OCI-LY7 (cell line): ENCODE measurements around the gene ABCC3. TPM values are rescaled to one million over a fixed set of nuclear protein-coding genes. Genes with fewer than 3 reads are reported as not detected.

ENCODE experiments used
- BruUV-seq: library from RNA; stranded (reverse); fragments of 400-500 nt; replicated peaks from 2 replicates; lab custom pipeline; 2021; lab: Mats Ljungman, UMichigan
- CTCF ChIA-PET: fragments of 300-600 bp; sonication (Branson Sonifier 250); formaldehyde crosslinking; loops from one replicate; lab custom pipeline; 2022; ENCODE audit warnings: antibody characterized with exemption; ENCODE audit not compliant: unreplicated experiment; lab: Charles Lee
- POLR2A ChIA-PET: fragments of 300-600 bp; sonication (Branson Sonifier 250); formaldehyde crosslinking; loops from one replicate; lab custom pipeline; 2022; ENCODE audit warnings: antibody characterized with exemption; lab: Charles Lee
- DNase-seq: peaks from one replicate; pipeline ENCODE4 v3.0.0-alpha.2; 2015; ENCODE audit warnings: low spot score
- H2AFZ ChIP-seq: fragments of 200-600 bp; sonication (generic), shearing (Covaris generic); 2 replicates; pipeline ENCODE4 v1.6.1; 2014; ENCODE audit warnings: mild to moderate bottlenecking, antibody characterized with exemption, low read length, moderate library complexity
- H3K27ac ChIP-seq: fragments of 200-600 bp; sonication (generic); 2 replicates; pipeline ENCODE4 v1.5.1; 2014; ENCODE audit warnings: mixed run types, low read depth, mild to moderate bottlenecking, moderate library complexity, low read length, inconsistent platforms; ENCODE audit not compliant: poor library complexity, severe bottlenecking
- H3K36me3 ChIP-seq: fragments of 200-600 bp; sonication (generic); 2 replicates; pipeline ENCODE4 v1.6.1; 2014; ENCODE audit warnings: mild to moderate bottlenecking, antibody characterized with exemption, low read length, moderate library complexity, mixed read lengths; ENCODE audit not compliant: insufficient read depth
- H3K4me1 ChIP-seq: fragments of 200-600 bp; sonication (generic); 2 replicates; pipeline ENCODE4 v1.5.1; 2014; ENCODE audit warnings: mild to moderate bottlenecking, low read length; ENCODE audit not compliant: insufficient read depth, poor library complexity, severe bottlenecking
- H3K4me2 ChIP-seq: fragments of 200-600 bp; sonication (generic); 2 replicates; pipeline ENCODE4 v1.6.1; 2014; ENCODE audit warnings: mild to moderate bottlenecking, low read length
- H3K4me3 ChIP-seq: fragments of 200-600 bp; sonication (generic); 2 replicates; pipeline ENCODE4 v1.5.1; 2014; ENCODE audit warnings: mild to moderate bottlenecking, low read depth, low read length; ENCODE audit not compliant: poor library complexity, severe bottlenecking
- H3K79me2 ChIP-seq: fragments of 200-600 bp; sonication (generic); 2 replicates; pipeline ENCODE4 v1.6.1; 2016; ENCODE audit warnings: low read depth, mild to moderate bottlenecking, low read length, moderate library complexity, mixed read lengths; ENCODE audit not compliant: insufficient read depth
- H3K9me2 ChIP-seq: fragments of 200-600 bp; sonication (generic); 2 replicates; pipeline ENCODE4 v1.6.1; 2016; ENCODE audit warnings: mild to moderate bottlenecking, low read length, mixed read lengths; ENCODE audit not compliant: insufficient read depth
- H3K9me3 ChIP-seq: fragments of 200-600 bp; sonication (generic); 2 replicates; pipeline ENCODE4 v1.6.1; 2014; ENCODE audit warnings: mild to moderate bottlenecking, mixed run types, low read length, mixed read lengths
- H4K20me1 ChIP-seq: fragments of 200-600 bp; sonication (generic); 2 replicates; pipeline ENCODE4 v1.6.1; 2014; ENCODE audit warnings: mild to moderate bottlenecking, antibody characterized with exemption, low read length, moderate library complexity, mixed read lengths; ENCODE audit not compliant: insufficient read depth
- EZH2phosphoT487 ChIP-seq: fragments of 200-600 bp; sonication (generic); IDR thresholded peaks from 2 replicates; pipeline ENCODE4 v1.6.1; 2018; ENCODE audit warnings: low read depth, borderline replicate concordance, mild to moderate bottlenecking, mixed run types, antibody characterized with exemption, low read length, moderate library complexity, mixed read lengths
- intact Hi-C: fragments of 100-400 bp; cut with micrococcal nuclease; formaldehyde crosslinking; loops from one replicate; pipeline ENCODE4 v1.10.0; 2022; ENCODE audit not compliant: unreplicated experiment
- total RNA-seq, 2 experiments: library from RNA; depleted of rRNA in 1 of 2; stranded (reverse); fragments of >200 nt in 1 of 2; shearing (Covaris generic) in 1 of 2; gene quantifications; 2 replicates each; pipeline ENCODE4 v1.2.3, GENCODE V29; 2014 to 2022
- TF ChIP-seq, protein P1 (sequence below): fragments of 200-600 bp; sonication (generic); conservative IDR thresholded peaks from 2 replicates; pipeline ENCODE4 v1.5.1; 2014; ENCODE audit warnings: mild to moderate bottlenecking, antibody characterized with exemption, low read length, moderate library complexity, mixed read lengths

The ABCC3 gene
- total RNA-seq, 2 experiments from 2014 or later, result not detected

DNA sequence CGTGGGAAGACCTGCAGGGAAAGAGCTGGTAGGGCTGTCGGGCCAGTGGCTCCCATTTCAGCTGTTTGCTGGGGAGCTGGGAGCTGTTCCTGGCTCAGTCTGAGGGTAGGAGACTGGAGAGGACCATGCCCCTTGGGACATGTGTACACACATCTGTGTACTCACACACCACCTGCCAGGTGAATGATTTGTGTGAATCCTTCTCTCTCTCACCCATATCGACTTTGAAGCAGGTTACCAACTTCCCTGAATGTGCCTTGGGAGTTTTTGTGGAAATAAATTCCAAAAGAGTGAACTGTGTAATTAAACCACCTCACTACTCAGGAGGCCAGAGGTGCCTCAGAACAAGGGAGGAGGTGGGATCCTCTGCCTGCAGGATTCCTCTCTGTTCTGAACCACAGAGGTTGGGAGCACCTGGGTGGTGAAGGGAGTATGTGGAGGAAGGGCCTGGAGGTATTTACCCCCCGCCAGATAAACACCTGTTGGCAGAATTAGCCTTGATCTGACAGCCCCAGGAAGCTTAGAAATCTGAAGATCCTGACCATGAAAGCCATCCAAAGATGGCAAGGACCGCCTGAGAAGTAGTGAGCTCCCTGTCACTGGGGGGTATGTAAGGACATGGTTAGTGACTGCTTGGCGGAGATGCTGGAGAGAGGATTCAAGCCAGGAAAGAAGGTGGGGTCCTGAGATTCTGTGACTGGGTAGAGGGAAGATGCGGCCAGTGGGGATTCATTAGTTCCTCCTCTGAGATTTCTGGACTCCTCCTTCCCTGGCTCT is 3.3 kb downstream of the ABCC3 start:
- Histone ChIP-seq H3K4me3 (no peak overlapping the region), H3K9me2 (no peaks in the 10 kb centered on the region), H3K27ac (no peak overlapping the region), H3K9me3 (no peaks in the 10 kb centered on the region), H3K79me2 (no peaks in the 10 kb centered on the region), H3K4me2 (no peak overlapping the region), H3K4me1 (peaks cover 9% of the 10 kb centered on the region), H4K20me1 (no peaks in the 10 kb centered on the region), H3K36me3 (no peaks in the 10 kb centered on the region), H2AFZ (no peak overlapping the region)
- intact Hi-C loops, result no loop called here
- no TSS peak for BruUV-seq
- CTCF ChIA-PET, result no interaction called here
- no peak for DNase-seq
- POLR2A ChIA-PET, result no interaction called here
- TF ChIP-seq EZH2phosphoT487, result no peak
- TF ChIP-seq, protein P1, sequence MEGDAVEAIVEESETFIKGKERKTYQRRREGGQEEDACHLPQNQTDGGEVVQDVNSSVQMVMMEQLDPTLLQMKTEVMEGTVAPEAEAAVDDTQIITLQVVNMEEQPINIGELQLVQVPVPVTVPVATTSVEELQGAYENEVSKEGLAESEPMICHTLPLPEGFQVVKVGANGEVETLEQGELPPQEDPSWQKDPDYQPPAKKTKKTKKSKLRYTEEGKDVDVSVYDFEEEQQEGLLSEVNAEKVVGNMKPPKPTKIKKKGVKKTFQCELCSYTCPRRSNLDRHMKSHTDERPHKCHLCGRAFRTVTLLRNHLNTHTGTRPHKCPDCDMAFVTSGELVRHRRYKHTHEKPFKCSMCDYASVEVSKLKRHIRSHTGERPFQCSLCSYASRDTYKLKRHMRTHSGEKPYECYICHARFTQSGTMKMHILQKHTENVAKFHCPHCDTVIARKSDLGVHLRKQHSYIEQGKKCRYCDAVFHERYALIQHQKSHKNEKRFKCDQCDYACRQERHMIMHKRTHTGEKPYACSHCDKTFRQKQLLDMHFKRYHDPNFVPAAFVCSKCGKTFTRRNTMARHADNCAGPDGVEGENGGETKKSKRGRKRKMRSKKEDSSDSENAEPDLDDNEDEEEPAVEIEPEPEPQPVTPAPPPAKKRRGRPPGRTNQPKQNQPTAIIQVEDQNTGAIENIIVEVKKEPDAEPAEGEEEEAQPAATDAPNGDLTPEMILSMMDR, result no peak

DNA sequence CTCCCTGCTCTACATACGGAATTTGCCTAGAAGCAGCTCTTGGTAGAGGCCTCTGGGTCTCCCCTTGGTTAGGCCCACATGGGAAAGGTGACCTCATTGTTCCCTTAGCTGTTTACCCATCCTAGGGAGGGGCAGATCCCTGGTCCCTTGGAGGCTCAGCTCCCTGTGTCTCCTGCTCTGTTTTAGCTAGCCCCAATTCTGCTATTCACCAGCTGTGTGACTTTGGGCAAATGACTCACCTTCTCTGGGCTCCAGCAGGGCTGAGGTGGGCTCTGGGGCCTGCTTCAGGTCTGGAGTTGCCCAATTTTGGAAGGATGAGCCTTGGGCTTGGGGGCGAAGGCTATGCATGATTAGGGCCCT is 3.9 kb downstream of the ABCC3 start:
- Histone ChIP-seq H3K4me3 (no peak overlapping the region), H3K36me3 (no peaks in the 10 kb centered on the region), H3K4me2 (no peak overlapping the region), H3K79me2 (no peaks in the 10 kb centered on the region), H2AFZ (no peak overlapping the region), H3K27ac (no peak overlapping the region), H4K20me1 (no peaks in the 10 kb centered on the region), H3K9me3 (no peaks in the 10 kb centered on the region), H3K4me1 (peaks cover 9% of the 10 kb centered on the region), H3K9me2 (no peaks in the 10 kb centered on the region)
- CTCF ChIA-PET, result no interaction called here
- TF ChIP-seq, protein P1, result no peak
- no peak for TF ChIP-seq EZH2phosphoT487
- DNase-seq, result no peak
- POLR2A ChIA-PET, result no interaction called here
- BruUV-seq, result no TSS peak
- intact Hi-C loops, result no loop called here
